ENCODE data around the gene DCDC1. TPM values are rescaled to one million over a fixed set of nuclear protein-coding genes. Genes with fewer than 3 reads are reported as not detected.

The DCDC1 gene
- total RNA-seq, 4 donors from 2014 or later: 0.32 TPM; not detected in 3

DNA sequence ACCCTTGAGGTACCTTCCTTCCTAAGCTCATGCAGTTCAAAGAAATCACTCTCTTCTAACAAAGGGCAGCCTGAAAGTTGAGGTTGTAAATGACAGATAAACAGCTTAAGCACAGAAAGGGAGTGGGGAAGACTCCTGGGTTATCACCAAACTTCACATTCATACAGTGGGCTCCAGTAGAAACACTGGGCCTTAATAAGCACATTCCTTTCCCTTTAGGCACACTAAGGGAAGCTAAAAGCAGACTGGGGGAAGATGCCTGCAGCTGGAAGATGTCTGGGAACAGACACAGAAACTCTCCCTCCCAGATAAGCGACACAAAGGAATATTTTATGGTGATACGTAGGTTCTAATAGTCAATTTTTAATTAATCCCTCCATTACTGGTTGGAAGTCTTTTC lies 433.0 kb downstream of the DCDC1 start:
- no peak for TF ChIP-seq POLR2A (IDR thresholded peaks at IDR 0.05)
- no peak for TF ChIP-seq EP300 (IDR thresholded peaks at IDR 0.05; ENCODE audit: low read depth)
- no peak for TF ChIP-seq POLR2AphosphoS5 (IDR thresholded peaks at IDR 0.05)
- TF ChIP-seq, protein P1, sequence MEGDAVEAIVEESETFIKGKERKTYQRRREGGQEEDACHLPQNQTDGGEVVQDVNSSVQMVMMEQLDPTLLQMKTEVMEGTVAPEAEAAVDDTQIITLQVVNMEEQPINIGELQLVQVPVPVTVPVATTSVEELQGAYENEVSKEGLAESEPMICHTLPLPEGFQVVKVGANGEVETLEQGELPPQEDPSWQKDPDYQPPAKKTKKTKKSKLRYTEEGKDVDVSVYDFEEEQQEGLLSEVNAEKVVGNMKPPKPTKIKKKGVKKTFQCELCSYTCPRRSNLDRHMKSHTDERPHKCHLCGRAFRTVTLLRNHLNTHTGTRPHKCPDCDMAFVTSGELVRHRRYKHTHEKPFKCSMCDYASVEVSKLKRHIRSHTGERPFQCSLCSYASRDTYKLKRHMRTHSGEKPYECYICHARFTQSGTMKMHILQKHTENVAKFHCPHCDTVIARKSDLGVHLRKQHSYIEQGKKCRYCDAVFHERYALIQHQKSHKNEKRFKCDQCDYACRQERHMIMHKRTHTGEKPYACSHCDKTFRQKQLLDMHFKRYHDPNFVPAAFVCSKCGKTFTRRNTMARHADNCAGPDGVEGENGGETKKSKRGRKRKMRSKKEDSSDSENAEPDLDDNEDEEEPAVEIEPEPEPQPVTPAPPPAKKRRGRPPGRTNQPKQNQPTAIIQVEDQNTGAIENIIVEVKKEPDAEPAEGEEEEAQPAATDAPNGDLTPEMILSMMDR (IDR thresholded peaks at IDR 0.05): no peak
- WGBS, 2 donors (ENCODE audit: low coverage in 1 of 2): 76% methylated on average over 2 of the region's 2 CpGs; no CpG with 5 or more reads in 1 of the 2 donors
- H3K4me1 ChIP-seq: no peaks in the 10 kb centered on the region
- no peak overlapping the region for H3K4me3 ChIP-seq
- no peaks in the 10 kb centered on the region for H3K27me3 ChIP-seq
- in situ Hi-C loops (cut with MboI; ENCODE audit: low pct_ligation_motif_present in 1 of 4, low pct_unique_long_range_greater_than_20kb in 1 of 4, low sequenced_read_pairs in 3 of 4): no loop called here
- H3K27ac ChIP-seq: no peak overlapping the region
- no peaks in the 10 kb centered on the region for H3K36me3 ChIP-seq
- DNase-seq: no peak
- no peaks in the 10 kb centered on the region for H3K9me3 ChIP-seq
- intact Hi-C loops (cut with DNase I; ENCODE audit: low total_unique reads): no loop called here

DNA sequence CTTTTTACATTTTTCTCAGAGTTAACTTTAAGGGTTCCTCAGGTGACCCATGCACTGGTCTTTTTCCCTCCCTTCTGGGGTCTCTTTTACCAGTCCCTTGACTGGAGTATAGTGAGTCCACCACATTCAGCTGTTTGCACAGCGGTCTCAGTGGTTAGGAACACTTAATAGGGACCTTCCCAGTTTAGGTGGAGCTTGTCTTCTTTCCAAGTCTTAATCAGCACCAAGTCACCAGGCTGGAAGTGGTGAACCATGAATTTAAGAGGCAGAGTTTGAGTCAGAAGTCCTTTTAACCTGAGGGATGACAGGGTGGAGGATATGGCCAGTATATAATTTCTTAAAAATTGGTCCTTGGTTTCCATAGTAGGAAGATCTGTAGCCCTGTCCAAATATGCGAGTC lies 433.7 kb downstream of the DCDC1 start:
- in situ Hi-C loops (cut with MboI; ENCODE audit: low pct_ligation_motif_present in 1 of 4, low pct_unique_long_range_greater_than_20kb in 1 of 4, low sequenced_read_pairs in 3 of 4): no loop called here
- H3K4me1 ChIP-seq: no peaks in the 10 kb centered on the region

DNA sequence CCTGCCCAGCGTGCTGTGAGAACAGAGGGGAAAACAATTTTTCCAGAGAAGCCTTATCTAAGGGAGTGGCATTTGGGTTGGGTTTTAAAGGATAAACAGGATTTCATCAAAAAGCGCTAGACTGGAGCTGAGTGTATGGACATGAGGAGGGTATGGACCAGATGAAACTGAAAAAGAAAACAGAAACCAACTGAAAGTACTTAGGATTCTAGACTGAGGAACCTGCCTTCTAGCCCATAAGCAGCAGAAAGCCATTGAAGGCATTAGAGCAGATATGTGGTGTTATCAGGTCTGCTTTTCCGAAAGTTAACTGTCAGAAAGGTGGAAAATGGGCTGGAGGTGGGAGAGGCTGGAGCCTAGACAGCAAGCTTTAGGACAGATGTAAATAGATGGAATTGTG lies 443.4 kb downstream of the DCDC1 start:
- Histone ChIP-seq H3K27me3 (no peaks in the 10 kb centered on the region), H3K9me3 (no peaks in the 10 kb centered on the region), H3K4me3 (no peak overlapping the region), H3K36me3 (no peaks in the 10 kb centered on the region), H3K4me1 (no peaks in the 10 kb centered on the region), H3K27ac (no peak overlapping the region)
- in situ Hi-C loops (cut with MboI; ENCODE audit: low pct_ligation_motif_present in 1 of 4, low pct_unique_long_range_greater_than_20kb in 1 of 4, low sequenced_read_pairs in 3 of 4) (no loop called here), intact Hi-C loops (cut with DNase I; ENCODE audit: low total_unique reads) (no loop called here)
- no peak for DNase-seq
- TF ChIP-seq POLR2A (IDR thresholded peaks at IDR 0.05) (no peak), EP300 (IDR thresholded peaks at IDR 0.05; ENCODE audit: low read depth) (no peak), POLR2AphosphoS5 (IDR thresholded peaks at IDR 0.05) (no peak)
- TF ChIP-seq, protein P1 (IDR thresholded peaks at IDR 0.05): no peak
- WGBS, 2 donors (ENCODE audit: low coverage in 1 of 2): 64 to 85% methylated on average over 3 of the region's 3 CpGs

More for the DNA sequence above, 433.7 kb downstream of the DCDC1 start:
- no peak for DNase-seq
- H3K9me3 ChIP-seq: no peaks in the 10 kb centered on the region
- 89 to 94% methylated on average over 2 of the region's 2 CpGs for WGBS, 2 donors (ENCODE audit: low coverage in 1 of 2)
- no peak overlapping the region for H3K4me3 ChIP-seq
- intact Hi-C loops (cut with DNase I; ENCODE audit: low total_unique reads): no loop called here
- no peak overlapping the region for H3K27ac ChIP-seq
- TF ChIP-seq EP300 (IDR thresholded peaks at IDR 0.05; ENCODE audit: low read depth): no peak
- no peak for TF ChIP-seq POLR2AphosphoS5 (IDR thresholded peaks at IDR 0.05)
- no peak for TF ChIP-seq POLR2A (IDR thresholded peaks at IDR 0.05)
- TF ChIP-seq, protein P1 (IDR thresholded peaks at IDR 0.05): no peak
- no peaks in the 10 kb centered on the region for H3K36me3 ChIP-seq
- H3K27me3 ChIP-seq: no peaks in the 10 kb centered on the region

DNA sequence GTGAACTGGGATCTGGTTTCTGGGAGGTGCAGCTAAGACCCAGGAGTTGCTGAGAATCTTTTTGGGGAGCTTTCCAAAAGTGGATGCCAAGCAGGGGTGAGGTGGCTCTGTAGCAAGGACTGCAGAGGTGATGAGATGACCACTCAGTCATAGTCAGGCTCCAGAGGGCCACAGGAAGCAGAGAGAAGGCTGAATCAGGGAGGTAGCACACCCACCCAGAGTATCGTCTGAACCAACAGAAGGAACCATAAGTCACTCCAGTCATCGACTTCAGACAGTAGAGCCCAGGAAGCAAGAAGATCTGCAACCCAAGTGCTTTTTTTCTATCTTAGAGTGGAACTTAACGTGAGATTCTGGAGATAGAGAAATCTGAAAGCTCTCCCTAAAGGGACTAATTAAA lies 447.7 kb downstream of the DCDC1 start:
- intact Hi-C loops (cut with DNase I; ENCODE audit: low total_unique reads): no loop called here
- H3K36me3 ChIP-seq: no peaks in the 10 kb centered on the region
- TF ChIP-seq, protein P1 (IDR thresholded peaks at IDR 0.05): no peak
- no peak for TF ChIP-seq EP300 (IDR thresholded peaks at IDR 0.05; ENCODE audit: low read depth)
- no peak for TF ChIP-seq POLR2A (IDR thresholded peaks at IDR 0.05)
- TF ChIP-seq POLR2AphosphoS5 (IDR thresholded peaks at IDR 0.05): no peak
- WGBS, 2 donors (ENCODE audit: low coverage in 1 of 2): 55 to 60% methylated on average over 2 to 3 of the region's 3 CpGs
- in situ Hi-C loops (cut with MboI; ENCODE audit: low pct_ligation_motif_present in 1 of 4, low pct_unique_long_range_greater_than_20kb in 1 of 4, low sequenced_read_pairs in 3 of 4): loop anchor here in 1 of 4 donors (25.0 kb wide), 1 partner anchor 560 kb away; no protein-coding TSS in a partner anchor
- no peak for DNase-seq
- no peak overlapping the region for H3K27ac ChIP-seq
- no peaks in the 10 kb centered on the region for H3K27me3 ChIP-seq
- no peaks in the 10 kb centered on the region for H3K9me3 ChIP-seq
- no peaks in the 10 kb centered on the region for H3K4me1 ChIP-seq
- no peak overlapping the region for H3K4me3 ChIP-seq
